ENCODE data around the gene PNKP.

The PNKP gene

GRCh38 chr19:49874503-49875157 lies 7.3 kb upstream of the PNKP start:
- DNase-seq = no peak

DNA sequence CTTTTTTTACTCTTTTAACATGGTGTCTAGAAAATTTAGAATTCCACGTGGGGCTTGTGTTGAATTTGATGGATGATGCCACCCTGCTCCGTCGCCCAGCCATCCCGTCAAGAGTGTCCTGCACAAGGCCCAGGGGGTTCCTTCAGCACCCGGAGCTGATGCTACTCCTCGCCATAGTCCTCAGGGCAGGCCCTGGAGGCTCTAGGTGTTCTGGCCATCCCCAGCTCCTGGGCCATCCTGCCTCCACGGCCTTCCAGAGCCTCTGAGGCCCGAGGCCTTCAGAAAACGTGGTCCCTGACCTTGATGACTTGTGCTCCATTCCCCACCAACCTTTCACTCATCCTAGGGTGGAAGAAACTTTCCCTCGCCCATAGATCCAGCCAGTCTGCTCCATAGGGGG lies 6.5 kb upstream of the PNKP start:
- DNase-seq = no peak

GRCh38 chr19:49873129-49873521 lies 5.7 kb upstream of the PNKP start:
- no peak for DNase-seq

DNA sequence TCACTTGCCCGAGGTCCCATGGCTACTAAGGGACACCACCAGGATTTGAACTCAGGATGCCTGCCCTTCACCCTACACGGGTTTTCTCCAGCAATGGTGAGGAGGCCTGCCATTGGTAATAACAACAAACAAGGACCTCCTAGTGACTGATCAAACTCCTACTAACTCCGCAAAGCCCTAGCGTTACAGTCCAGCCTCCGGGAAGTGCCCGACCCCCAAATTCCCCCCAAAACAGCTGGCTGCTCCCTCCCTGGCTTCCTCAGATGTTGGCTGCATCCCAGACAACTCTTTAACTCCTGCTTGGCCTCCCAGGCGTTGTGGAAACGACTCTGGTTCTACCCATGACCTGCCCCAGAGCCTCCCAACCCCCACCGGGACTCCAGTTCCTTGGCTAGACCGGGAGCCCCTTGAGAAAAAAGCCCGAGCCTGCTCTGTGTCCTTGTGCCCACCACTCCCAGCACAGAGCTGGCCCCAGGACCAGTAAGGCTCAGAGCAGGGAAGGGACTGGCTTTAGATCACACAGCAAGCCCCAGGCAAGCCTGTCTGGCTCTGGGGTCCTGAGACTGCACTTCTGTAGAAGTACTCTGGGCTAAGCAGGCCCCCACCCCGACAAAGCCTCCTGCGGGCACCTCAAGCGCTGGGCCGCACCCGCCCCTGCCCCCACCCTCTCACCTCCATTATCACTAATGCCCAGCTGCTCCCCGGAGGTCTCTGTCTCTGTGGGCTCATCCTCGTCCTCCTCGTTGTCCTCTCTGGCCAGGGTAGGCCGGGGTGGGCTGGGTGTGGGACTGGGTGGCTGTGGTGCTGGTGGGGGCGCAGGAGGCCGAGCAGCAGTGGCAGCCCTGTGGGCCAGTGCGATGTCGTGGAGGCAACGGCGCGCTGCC lies 5.1 kb upstream of the PNKP start:
- no peak for DNase-seq

DNA sequence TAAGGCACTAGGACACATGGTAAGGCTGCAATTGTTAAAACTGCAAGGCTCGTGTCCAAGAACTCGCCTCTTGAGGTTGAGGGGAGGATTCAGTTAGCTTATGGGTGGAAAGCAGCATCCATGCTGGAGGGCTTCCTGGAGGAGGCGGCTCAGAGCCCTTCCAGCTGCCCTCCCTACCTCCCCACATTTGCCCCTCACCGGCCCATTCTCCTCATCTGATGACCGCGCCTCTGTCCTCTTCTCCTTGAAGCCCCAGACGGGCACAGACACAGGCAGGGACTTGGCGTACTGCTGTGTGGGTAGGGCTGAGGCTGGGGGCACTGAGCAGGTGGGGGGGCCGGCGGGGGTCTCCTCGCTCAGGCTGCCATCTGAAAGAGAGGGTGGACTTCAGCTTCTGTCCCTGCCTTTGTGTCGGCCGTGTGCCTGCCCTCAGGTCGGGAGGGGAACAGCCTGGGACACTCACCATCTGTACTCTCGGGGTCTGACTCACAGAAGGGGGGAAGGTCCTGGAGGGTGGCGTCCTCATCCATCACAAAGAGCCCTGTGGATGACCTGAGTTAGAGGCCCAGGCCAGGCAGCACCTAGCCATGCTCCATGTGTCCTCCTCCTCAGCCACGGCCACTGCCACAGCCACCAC lies 4.1 kb upstream of the PNKP start:
- no peak for DNase-seq

DNA sequence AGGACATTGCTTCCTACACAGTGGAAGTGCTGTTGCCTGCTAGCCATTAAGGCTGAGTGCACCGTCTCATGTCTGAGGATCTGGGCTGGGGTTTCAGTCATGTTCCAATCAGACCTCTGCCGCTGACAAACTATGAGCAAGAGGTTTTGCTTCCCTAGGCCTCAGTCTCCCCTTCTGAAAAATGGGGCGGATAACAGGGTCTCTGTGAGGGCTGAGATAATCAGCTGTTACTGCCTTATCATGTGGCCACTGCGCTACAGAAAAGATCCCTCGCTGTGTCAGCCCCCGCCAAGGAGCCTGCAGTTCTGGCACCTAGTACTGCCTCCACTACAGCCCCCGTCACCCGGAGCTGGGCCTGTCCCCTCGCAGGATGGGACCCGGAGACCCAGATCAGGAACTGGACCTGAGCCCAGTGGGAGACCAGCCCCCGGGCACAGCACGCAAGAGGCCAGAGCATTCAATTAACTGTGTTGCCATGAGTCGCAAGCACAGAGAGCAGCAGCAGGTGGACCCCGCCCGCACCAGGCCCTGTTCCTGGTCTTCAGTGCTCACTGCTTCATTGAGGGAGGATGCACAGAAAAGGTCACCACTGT lies 3.0 kb upstream of the PNKP start:
- DNase-seq = no peak

DNA sequence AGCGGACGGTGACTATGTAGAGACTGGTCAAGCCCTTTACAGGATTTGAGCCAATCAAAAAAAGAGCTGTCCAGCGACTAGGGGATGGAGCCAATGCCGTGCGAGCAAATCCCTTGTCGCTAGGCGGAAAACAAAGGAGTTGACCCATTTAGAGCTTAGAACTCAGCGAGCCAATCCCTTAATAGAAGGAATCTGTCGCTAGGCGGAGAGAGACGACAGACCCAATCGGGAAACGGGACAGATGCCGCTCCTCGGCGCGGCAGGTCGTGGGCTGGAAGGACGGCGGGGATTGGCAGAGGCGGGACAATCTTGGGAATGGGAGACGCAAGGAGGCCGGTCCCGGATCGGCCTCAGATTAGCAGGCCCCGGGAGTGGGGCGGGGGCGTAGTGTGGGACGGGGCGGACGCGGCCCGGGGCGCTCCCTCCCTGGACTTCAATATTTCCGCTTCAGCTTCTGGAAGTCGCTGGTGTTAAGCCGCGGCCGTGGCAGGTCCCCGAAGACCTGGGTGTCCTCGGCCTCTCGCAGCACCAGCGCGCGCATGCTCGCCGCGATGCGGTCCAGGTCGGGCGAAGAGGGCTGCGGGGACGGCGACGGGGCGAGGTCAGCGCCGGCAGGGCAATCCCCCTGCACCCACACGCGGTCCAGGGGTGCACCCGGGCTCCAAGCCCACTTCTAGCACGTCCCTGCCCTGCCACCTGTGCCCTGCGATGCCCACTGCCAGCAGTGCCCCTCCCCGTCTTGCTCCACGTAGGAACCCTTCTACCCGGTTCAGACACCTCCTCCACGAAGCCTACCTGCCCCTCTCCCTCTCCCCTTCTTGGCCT lies 2.3 kb upstream of the PNKP start:
- DNase-seq = peak; percentile 100

GRCh38 chr19:49869009-49869483 lies 1.7 kb upstream of the PNKP start:
- peak; percentile 88 to 89 for DNase-seq

- no peak for DNase-seq
These were observed 2.5 kb downstream of the PNKP start for GRCh38 chr19:49864890-49865289.

- DNase-seq = no peak
These were observed 3.4 kb downstream of the PNKP start for GRCh38 chr19:49863935-49864320.

- no peak for DNase-seq
These were observed 4.0 kb downstream of the PNKP start for GRCh38 chr19:49863254-49863934.

DNA sequence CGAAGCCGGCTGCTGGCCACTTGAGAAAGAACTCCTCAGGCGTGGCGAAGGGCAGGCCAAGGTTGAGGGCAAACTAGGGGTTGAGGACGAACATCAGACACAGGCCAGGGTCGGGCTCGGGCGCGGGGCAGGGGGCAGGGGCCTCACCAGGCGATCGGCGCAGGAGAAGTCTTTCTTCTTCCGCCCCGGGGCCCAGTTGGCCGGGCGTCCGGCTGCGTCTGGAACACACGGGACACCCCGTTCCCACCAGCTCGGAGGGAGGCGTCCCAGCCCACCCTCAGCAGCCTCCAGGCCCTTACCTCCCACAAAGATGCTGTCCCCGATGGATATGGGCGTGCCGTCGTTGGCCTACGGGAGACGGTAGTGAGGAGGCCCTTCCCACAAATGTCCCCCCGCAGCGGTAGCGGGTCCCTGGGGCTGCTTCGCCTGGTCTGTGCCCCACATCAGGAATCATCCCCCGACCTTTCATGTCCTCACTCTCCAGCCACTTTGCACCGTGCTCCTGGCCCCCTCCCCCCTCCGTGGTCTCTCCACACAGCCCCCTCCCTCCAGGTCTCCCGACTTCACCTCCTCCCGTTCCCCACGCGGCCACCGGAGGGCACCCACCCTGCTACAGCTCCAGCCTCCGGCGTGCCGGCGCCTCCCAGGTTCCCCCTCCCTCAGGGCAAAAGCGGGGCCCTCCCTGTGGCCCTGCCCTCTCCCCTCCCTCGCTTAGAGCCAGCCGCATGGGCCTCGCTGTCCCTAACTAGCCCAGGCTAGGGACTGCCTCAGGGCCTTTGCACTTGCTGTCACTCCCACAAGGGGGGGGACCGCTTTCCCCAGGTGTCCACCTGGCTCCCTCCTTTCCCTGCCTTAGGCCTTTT lies 4.8 kb downstream of the PNKP start:
- no peak for DNase-seq

GRCh38 chr19:49861541-49862378 lies 5.6 kb downstream of the PNKP start:
- DNase-seq = no peak

GRCh38 chr19:49861107-49861506 lies 6.3 kb downstream of the PNKP start:
- DNase-seq = no peak

- DNase-seq = no peak
These were observed 6.9 kb downstream of the PNKP start for GRCh38 chr19:49860336-49861102.

DNA sequence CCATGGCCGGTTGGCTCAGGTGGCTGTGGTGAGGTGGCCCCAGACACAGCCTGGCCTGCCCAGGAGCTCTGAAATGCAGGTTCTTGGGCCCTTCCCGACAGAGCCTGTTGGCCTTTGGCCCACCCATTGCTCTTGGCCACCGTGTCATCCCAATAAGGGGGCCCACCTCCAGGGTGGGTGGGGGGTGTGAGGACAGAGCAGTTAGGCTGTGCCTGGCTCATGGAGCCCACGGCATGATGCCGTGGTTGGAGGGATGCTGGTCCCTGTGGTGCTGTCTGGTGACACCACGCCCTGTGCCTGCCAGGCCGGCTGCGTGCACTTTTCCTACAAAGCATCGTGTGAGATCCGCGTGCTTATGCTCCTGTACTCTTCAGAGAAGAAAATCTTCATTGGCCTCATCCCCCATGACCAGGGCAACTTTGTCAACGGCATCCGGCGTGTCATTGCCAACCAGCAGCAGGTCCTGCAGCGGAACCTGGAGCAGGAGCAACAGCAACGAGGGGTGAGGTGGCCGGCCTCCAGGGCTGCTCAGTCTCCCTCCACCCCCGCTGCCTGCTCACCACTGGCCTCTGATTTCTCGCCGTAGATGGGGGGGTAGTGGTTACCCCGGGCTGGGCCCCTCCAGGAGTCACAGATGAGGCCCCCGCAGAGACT lies 7.6 kb downstream of the PNKP start:
- DNase-seq = no peak

DNA sequence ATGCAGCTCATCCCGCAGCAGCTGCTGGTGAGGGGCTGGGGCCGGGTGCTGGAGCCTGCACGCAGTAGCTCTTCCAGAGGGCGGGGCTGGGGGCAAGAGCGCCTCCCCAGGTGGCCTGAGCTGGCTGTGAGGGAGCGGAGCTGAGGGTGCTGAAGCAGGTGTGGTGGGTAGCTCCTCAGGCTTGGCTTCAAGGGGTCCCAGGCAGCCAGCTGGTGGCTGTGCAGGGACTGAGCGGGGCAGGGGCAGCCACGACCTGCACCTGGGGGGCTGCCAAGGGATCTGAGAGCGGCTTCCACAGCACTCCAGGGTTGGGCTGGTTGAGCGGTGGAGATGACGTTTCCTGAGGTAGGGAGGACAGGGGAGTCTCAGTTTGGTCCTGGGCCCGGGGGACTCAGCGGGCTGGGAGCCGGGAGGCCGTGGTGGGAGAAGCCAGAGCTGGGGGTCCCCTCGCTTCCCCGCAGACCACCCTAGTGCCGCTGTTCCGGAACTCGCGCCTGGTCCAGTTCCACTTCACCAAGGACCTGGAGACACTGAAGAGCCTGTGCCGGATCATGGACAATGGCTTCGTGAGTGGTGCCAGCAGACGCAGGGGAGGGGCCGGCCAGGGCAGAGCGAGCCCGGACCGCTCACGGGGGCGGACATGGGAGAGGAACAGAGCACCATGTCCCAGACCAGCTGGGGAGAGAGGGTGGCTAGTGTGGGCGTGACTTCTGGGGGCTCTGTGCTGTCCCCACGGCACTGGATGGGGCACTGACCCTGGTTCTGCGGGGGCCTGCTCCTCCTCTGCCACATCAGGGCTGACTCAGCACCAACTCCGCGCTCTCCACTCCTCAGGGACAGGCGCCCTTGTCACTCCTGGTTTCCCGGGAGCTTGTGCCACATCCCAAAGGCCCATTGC lies 9.0 kb downstream of the PNKP start:
- no peak for DNase-seq

GRCh38 chr19:49857838-49858087 lies 9.6 kb downstream of the PNKP start:
- DNase-seq = no peak

All from NCI-H1930 (cell line).